Measurements from ENCODE around the gene RPL18. TPM values are rescaled to one million over a fixed set of nuclear protein-coding genes. Genes with fewer than 3 reads are reported as not detected.

Gene RPL18
- total and polyA plus RNA-seq, 9 of the 15 experiments (the other 6 are each of a cell fraction or from before 2014, with no cell fraction given): 312 to 2,635 (median 1,653) TPM

DNA sequence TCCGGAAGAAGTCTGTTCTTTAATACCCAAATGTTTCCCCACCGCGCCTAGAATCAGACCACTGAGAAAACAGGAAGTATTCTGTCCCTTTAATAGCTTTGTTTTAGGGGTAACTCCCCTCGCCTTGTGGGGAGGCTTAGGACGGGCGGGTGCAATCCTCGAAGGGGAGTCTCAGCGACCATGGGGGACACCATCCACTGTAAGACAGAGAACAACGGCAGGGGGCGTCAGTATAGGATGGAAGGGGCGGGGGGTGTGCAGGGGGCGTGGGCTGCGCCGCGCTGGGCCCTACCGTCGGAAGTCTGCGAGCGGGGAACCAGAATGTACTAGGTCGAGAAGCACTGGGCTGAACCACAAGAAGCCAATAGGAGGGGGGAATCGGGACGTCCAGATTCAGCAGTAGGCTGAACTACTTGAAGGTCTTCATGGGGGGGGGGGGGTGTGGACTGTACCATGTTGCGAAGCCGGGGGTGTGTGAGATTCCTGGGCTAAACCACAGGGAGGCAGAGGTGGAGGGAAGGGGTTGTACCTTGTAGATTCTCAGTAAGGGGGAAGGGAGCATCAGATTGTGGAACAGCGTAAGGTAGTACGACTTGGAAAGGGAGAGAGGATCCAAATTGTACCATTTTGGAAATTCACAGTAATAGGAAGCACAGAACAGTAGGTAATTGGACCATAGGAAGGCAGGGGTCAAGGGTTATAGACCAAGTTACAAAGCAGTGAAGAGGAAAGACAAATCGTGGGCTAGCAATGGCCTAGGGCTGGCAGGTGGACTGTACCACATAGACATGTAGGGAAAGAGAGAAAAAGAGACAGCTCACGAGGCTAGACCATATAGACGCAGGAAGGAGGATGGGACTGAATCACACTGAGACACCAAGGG lies 19.2 kb upstream of the RPL18 start (continued):
- TF ChIP-seq, protein P1, sequence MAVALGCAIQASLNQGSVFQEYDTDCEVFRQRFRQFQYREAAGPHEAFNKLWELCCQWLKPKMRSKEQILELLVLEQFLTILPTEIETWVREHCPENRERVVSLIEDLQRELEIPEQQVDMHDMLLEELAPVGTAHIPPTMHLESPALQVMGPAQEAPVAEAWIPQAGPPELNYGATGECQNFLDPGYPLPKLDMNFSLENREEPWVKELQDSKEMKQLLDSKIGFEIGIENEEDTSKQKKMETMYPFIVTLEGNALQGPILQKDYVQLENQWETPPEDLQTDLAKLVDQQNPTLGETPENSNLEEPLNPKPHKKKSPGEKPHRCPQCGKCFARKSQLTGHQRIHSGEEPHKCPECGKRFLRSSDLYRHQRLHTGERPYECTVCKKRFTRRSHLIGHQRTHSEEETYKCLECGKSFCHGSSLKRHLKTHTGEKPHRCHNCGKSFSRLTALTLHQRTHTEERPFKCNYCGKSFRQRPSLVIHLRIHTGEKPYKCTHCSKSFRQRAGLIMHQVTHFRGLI (CRISPR knock-in tag; IDR thresholded peaks at IDR 0.05): no peak
- TF ChIP-seq RFX7 (CRISPR knock-in tag; IDR thresholded peaks at IDR 0.05) (no peak), CBFB (CRISPR knock-in tag; IDR thresholded peaks at IDR 0.05) (no peak; the same call in 1 of the 2 replicates), NBN (IDR thresholded peaks at IDR 0.05; ENCODE audit: low read depth) (peak; percentile 80), ZNF551 (CRISPR knock-in tag; IDR thresholded peaks at IDR 0.05) (no peak), NR4A1 (CRISPR knock-in tag; IDR thresholded peaks at IDR 0.05) (no peak), NR4A1 (tag; IDR thresholded peaks at IDR 0.05) (peak; percentile 60; the same call in 1 of the 2 replicates), NFYB (IDR thresholded peaks at IDR 0.05; ENCODE audit: extremely low read depth, insufficient read length) (no peak), SIN3B (IDR thresholded peaks at IDR 0.05; ENCODE audit: low read depth) (no peak), ZNF197 (CRISPR knock-in tag; IDR thresholded peaks at IDR 0.05; ENCODE audit: low read depth) (no peak), ZBTB8A (IDR thresholded peaks at IDR 0.05; ENCODE audit: partially characterized antibody) (no peak), HLTF (IDR thresholded peaks at IDR 0.05) (peak; percentile 96), MTF1 (CRISPR knock-in tag; IDR thresholded peaks at IDR 0.05; ENCODE audit: borderline replicate concordance) (no peak)
- TF ChIP-seq, protein P2, sequence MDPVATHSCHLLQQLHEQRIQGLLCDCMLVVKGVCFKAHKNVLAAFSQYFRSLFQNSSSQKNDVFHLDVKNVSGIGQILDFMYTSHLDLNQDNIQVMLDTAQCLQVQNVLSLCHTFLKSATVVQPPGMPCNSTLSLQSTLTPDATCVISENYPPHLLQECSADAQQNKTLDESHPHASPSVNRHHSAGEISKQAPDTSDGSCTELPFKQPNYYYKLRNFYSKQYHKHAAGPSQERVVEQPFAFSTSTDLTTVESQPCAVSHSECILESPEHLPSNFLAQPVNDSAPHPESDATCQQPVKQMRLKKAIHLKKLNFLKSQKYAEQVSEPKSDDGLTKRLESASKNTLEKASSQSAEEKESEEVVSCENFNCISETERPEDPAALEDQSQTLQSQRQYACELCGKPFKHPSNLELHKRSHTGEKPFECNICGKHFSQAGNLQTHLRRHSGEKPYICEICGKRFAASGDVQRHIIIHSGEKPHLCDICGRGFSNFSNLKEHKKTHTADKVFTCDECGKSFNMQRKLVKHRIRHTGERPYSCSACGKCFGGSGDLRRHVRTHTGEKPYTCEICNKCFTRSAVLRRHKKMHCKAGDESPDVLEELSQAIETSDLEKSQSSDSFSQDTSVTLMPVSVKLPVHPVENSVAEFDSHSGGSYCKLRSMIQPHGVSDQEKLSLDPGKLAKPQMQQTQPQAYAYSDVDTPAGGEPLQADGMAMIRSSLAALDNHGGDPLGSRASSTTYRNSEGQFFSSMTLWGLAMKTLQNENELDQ (CRISPR knock-in tag; IDR thresholded peaks at IDR 0.05; ENCODE audit: borderline replicate concordance): no peak
- TF ChIP-seq, protein P3, sequence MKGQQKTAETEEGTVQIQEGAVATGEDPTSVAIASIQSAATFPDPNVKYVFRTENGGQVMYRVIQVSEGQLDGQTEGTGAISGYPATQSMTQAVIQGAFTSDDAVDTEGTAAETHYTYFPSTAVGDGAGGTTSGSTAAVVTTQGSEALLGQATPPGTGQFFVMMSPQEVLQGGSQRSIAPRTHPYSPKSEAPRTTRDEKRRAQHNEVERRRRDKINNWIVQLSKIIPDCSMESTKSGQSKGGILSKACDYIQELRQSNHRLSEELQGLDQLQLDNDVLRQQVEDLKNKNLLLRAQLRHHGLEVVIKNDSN (CRISPR knock-in tag; IDR thresholded peaks at IDR 0.05): no peak
- TF ChIP-seq, protein P4, sequence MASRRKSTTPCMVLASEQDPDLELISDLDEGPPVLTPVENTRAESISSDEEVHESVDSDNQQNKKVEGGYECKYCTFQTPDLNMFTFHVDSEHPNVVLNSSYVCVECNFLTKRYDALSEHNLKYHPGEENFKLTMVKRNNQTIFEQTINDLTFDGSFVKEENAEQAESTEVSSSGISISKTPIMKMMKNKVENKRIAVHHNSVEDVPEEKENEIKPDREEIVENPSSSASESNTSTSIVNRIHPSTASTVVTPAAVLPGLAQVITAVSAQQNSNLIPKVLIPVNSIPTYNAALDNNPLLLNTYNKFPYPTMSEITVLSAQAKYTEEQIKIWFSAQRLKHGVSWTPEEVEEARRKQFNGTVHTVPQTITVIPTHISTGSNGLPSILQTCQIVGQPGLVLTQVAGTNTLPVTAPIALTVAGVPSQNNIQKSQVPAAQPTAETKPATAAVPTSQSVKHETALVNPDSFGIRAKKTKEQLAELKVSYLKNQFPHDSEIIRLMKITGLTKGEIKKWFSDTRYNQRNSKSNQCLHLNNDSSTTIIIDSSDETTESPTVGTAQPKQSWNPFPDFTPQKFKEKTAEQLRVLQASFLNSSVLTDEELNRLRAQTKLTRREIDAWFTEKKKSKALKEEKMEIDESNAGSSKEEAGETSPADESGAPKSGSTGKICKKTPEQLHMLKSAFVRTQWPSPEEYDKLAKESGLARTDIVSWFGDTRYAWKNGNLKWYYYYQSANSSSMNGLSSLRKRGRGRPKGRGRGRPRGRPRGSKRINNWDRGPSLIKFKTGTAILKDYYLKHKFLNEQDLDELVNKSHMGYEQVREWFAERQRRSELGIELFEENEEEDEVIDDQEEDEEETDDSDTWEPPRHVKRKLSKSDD (conservative IDR thresholded peaks at IDR 0.05; ENCODE audit: low read length): no peak
- TF ChIP-seq, protein P5, sequence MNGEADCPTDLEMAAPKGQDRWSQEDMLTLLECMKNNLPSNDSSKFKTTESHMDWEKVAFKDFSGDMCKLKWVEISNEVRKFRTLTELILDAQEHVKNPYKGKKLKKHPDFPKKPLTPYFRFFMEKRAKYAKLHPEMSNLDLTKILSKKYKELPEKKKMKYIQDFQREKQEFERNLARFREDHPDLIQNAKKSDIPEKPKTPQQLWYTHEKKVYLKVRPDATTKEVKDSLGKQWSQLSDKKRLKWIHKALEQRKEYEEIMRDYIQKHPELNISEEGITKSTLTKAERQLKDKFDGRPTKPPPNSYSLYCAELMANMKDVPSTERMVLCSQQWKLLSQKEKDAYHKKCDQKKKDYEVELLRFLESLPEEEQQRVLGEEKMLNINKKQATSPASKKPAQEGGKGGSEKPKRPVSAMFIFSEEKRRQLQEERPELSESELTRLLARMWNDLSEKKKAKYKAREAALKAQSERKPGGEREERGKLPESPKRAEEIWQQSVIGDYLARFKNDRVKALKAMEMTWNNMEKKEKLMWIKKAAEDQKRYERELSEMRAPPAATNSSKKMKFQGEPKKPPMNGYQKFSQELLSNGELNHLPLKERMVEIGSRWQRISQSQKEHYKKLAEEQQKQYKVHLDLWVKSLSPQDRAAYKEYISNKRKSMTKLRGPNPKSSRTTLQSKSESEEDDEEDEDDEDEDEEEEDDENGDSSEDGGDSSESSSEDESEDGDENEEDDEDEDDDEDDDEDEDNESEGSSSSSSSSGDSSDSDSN (IDR thresholded peaks at IDR 0.05; ENCODE audit: borderline replicate concordance in 1 of 2, low read depth in 2 of 2, low read length in 2 of 2): no peak

Data from K562 (cell line).